Adrenal gland (tissue), 12 donors: ENCODE results near the gene ANKLE1. TPM values are rescaled to one million over a fixed set of nuclear protein-coding genes. Genes with fewer than 3 reads are reported as not detected.

ENCODE experiments used
- DNase-seq, 7 donors: peaks; one replicate each; pipeline ENCODE4 v3.0.0-alpha.2; 2019 to 2020
- H3K27ac ChIP-seq, 5 donors: fragments of 200-600 bp; sonication (generic) in 4 of 5; 1 replicate in 3 of 5; 2 replicates in 2 of 5; pipeline versions ENCODE4 v1.5.1 to v1.8.0; 2016 to 2020; ENCODE audit warnings: mild to moderate bottlenecking in 1 of 5
- H3K27me3 ChIP-seq: fragments of 200-600 bp; 2 replicates; pipeline ENCODE4 v1.8.0; 2021
- H3K36me3 ChIP-seq, 2 donors: fragments of 200-600 bp; replicated peaks in 1 of 2; 1 replicate in 1 of 2; 2 replicates in 1 of 2; pipeline versions ENCODE4 v1.5.1 to v1.8.0; 2018 to 2022
- H3K4me1 ChIP-seq, 2 donors: fragments of 200-600 bp; replicated peaks in 1 of 2; 1 replicate in 1 of 2; 2 replicates in 1 of 2; pipeline versions ENCODE4 v1.5.1 to v1.8.0; 2018 to 2021
- H3K4me3 ChIP-seq, 4 donors: fragments of 200-600 bp; sonication (generic) in 3 of 4; one replicate each; pipeline ENCODE4 v1.5.1; 2016 to 2018
- H3K9me3 ChIP-seq, 3 donors: fragments of 200-600 bp; sonication (generic) in 1 of 3; replicated peaks in 1 of 3; 1 replicate in 2 of 3; 2 replicates in 1 of 3; pipeline versions ENCODE4 v1.5.1 to v1.8.0; 2016 to 2021
- POLR2A ChIP-seq, 2 donors: fragments of 450-650 bp; IDR thresholded peaks; one replicate each; pipeline ENCODE4 v1.6.1; 2017; ENCODE audit warnings: antibody characterized with exemption in 2 of 2, mild to moderate bottlenecking in 2 of 2, moderate library complexity in 1 of 2
- WGBS, 4 donors: extraction: QIAGEN DNeasy Blood & Tissue Kit in 2 of 4; methylation state at CpG; one replicate each; pipeline versions ENCODE4 v1.1.5 to v1.1.7; 2013 to 2017; 5-methylcytosine and 5-hydroxymethylcytosine counted together
- intact Hi-C, 2 donors: fragments of 100-400 bp; cut with DNase I; formaldehyde crosslinking; loops; one replicate each; pipeline versions ENCODE4 v1.14.1 to v1.15.0; 2022 to 2023
- polyA plus RNA-seq, 3 donors: library from polyadenylated mRNA; stranded (reverse); fragments of 200-250 nt in 2 of 3; fragments of 350-450 nt in 1 of 3; fragmentation: Illumina TruSeq in 1 of 3; extraction: RNeasy Lipid Tissue Mini Kit (QIAGEN cat#74804) in 1 of 3; gene quantifications; one replicate each; pipeline ENCODE4 v1.2.3, GENCODE V29; 2013 to 2014
- total RNA-seq, 9 donors: library from RNA; depleted of rRNA in 4 of 9; stranded (reverse); fragments of >200 nt in 4 of 9; fragments of 120-200 nt in 1 of 9; fragmentation: NEBNext Ultra II Directional in 1 of 9; extraction: Animal tissue kit (Norgen Biotek cat#: 25700) in 1 of 9; gene quantifications; one replicate each; pipeline versions ENCODE4 v1.1.0 to v1.2.4, GENCODE V29; 2013 to 2023
- TF ChIP-seq, protein P1 (sequence below), 6 experiments: fragments of 450-650 bp in 4 of 6; fragments of 200-600 bp in 2 of 6; sonication (generic) in 1 of 6; IDR thresholded peaks; 1 replicate in 5 of 6; 2 replicates in 1 of 6; pipeline versions ENCODE4 v1.5.1 to v1.8.0; 2016 to 2021; ENCODE audit warnings: antibody characterized with exemption in 6 of 6, mild to moderate bottlenecking in 2 of 6, moderate library complexity in 1 of 6
- donor health status: healthy with polysubstance abuse.
- donor health status: Bipolar disorder and iron deficiency.
- donor health status: DM: yes; HTN: yes; CAD: no.
- donor health status: DM: no; HTN: no; CAD: no.
- donor health status: DM: no; HTN: no; CAD: no.
- donor health status: DM: yes; HTN: yes; CAD: no.

ANKLE1 gene
- total and polyA plus RNA-seq, 12 donors = 0.11 to 1.8 (median 0.38) TPM

DNA sequence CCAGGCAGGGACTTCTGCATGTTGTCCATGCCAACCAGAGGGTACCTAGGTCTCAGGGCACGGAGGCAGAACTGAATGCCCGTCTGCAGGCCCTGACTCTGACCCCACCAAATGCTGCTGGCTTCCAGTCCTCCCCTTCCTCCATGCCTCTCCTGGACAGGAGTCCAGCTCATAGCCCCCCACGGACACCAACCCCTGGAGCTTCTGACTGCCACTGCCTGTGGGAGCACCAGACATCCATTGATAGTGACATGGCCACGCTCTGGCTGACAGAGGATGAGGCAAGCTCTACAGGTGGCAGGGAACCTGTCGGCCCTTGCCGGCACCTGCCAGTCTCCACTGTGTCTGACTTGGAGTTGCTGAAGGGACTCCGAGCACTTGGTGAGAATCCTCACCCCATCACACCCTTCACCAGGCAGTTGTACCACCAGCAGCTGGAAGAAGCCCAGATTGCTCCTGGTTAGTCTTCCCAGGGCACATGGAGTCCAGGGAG is 1.8 kb downstream of the ANKLE1 start:
- Histone ChIP-seq H3K36me3 (peaks cover 0 to 5% of the 10 kb centered on the region in 2 donors), H3K27ac (no peak overlapping the region), H3K27me3 (peaks cover 6% of the 10 kb centered on the region), H3K4me1 (peaks cover 10 to 17% of the 10 kb centered on the region in 2 donors), H3K4me3 (no peak overlapping the region), H3K9me3 (no peaks in the 10 kb centered on the region)
- no peak for DNase-seq
- WGBS, 4 donors = 85 to 97% (median 88%) methylated on average over 2 to 7 of the region's 7 CpGs
- intact Hi-C loops = loop anchor here (2.0 to 10.0 kb wide), 4 partner anchors 79 to 509 kb away; no protein-coding TSS in a partner anchor
- TF ChIP-seq POLR2A (IDR thresholded peaks at IDR 0.05) = no peak
- TF ChIP-seq, protein P1, sequence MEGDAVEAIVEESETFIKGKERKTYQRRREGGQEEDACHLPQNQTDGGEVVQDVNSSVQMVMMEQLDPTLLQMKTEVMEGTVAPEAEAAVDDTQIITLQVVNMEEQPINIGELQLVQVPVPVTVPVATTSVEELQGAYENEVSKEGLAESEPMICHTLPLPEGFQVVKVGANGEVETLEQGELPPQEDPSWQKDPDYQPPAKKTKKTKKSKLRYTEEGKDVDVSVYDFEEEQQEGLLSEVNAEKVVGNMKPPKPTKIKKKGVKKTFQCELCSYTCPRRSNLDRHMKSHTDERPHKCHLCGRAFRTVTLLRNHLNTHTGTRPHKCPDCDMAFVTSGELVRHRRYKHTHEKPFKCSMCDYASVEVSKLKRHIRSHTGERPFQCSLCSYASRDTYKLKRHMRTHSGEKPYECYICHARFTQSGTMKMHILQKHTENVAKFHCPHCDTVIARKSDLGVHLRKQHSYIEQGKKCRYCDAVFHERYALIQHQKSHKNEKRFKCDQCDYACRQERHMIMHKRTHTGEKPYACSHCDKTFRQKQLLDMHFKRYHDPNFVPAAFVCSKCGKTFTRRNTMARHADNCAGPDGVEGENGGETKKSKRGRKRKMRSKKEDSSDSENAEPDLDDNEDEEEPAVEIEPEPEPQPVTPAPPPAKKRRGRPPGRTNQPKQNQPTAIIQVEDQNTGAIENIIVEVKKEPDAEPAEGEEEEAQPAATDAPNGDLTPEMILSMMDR (IDR thresholded peaks at IDR 0.05) = no peak

DNA sequence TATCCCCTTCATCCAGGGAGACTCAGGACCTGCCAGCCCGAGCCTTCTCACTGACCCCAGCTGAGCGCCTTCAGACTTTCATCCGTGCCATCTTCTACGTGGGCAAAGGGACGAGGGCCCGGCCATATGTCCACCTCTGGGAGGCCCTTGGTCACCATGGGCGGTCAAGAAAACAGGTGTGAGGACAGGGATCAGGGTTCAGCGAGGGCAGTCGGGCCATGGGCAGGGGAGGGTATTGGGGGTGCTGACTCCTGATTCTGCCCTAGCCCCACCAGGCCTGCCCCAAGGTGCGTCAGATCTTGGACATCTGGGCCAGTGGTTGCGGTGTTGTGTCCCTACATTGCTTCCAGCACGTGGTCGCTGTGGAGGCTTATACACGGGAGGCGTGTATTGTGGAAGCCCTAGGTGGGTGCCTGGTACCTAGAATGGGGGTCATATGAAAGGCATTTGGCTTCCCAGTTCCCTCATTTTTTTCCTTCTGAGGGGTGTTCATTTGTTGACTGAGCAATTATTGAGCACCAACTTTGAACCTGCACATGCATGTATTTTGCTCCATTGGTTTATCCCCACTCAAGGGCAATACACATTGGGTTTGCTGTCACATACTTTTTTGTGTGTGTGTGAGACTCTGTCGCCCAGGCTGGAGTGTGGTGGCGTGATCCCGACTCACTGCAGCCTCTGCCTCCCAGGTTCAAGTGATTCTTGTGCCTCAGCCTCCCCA is 3.9 kb downstream of the ANKLE1 start:
- DNase-seq = no peak
- Histone ChIP-seq H3K9me3 (no peaks in the 10 kb centered on the region), H3K36me3 (no peaks in the 10 kb centered on the region), H3K4me3 (no peak overlapping the region), H3K4me1 (peaks cover 10 to 22% of the 10 kb centered on the region in 2 donors), H3K27ac (no peak overlapping the region), H3K27me3 (peaks cover 6% of the 10 kb centered on the region)
- 88 to 91% (median 89%) methylated on average over 14 to 18 of the region's 18 CpGs for WGBS, 4 donors
- TF ChIP-seq, protein P1 (IDR thresholded peaks at IDR 0.05) = no peak
- TF ChIP-seq POLR2A (IDR thresholded peaks at IDR 0.05) = no peak
- intact Hi-C loops = loop anchor here (10.0 kb wide), 2 partner anchors 81 to 511 kb away; no protein-coding TSS in a partner anchor

DNA sequence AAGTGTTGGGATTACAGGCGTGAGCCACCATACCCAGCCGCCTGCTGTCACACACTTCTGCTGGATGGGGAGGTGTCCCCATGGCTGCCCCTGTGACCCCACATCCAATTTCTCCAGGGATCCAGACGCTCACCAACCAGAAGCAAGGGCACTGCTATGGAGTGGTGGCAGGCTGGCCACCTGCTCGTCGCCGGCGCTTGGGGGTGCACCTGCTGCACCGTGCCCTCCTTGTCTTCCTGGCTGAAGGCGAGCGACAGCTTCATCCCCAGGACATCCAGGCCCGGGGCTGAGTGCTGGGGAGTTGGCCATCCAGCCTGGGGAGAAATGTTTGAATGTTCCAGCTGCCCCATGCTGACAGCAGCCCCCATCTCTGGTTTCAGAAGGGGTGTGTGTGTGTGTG is 4.6 kb downstream of the ANKLE1 start:
- H3K36me3 ChIP-seq = no peaks in the 10 kb centered on the region
- H3K4me1 ChIP-seq = peaks cover 10 to 21% of the 10 kb centered on the region in 2 donors
- no peak overlapping the region for H3K4me3 ChIP-seq
- intact Hi-C loops = loop anchor here (10.0 kb wide), 2 partner anchors 81 to 511 kb away; no protein-coding TSS in a partner anchor
- DNase-seq = no peak
- WGBS, 4 donors = 87 to 91% (median 90%) methylated on average over 3 to 11 of the region's 11 CpGs
- TF ChIP-seq POLR2A (IDR thresholded peaks at IDR 0.05) = no peak
- TF ChIP-seq, protein P1 (IDR thresholded peaks at IDR 0.05) = no peak
- peaks cover 4% of the 10 kb centered on the region for H3K27me3 ChIP-seq
- no peaks in the 10 kb centered on the region for H3K9me3 ChIP-seq
- H3K27ac ChIP-seq = no peak overlapping the region

DNA sequence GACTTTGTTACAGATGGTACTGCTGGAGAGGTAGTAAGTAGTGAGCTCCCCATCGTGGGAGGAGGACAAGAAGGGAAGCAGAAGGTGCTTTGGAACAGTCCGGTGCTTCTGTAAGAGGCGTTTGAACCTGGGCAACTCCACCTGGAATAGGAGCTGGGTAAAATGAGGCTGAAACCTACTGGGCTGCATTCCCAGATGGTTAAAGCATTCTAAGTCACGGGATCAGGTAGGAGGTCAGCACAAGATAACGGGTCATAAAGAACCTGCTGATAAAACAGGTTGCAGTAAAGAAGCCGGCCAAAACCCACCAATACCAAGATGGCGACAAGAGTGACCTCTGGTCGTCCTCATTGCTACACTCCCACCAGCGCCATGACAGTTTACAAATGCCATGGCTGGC is 5.1 kb downstream of the ANKLE1 start:
- Histone ChIP-seq H3K4me1 (peaks cover 9 to 16% of the 10 kb centered on the region in 2 donors), H3K9me3 (no peaks in the 10 kb centered on the region), H3K4me3 (no peak overlapping the region), H3K36me3 (no peaks in the 10 kb centered on the region), H3K27me3 (no peaks in the 10 kb centered on the region), H3K27ac (no peak overlapping the region)
- intact Hi-C loops = loop anchor here (10.0 kb wide), 2 partner anchors 82 to 512 kb away; no protein-coding TSS in a partner anchor
- DNase-seq = no peak
- TF ChIP-seq POLR2A (IDR thresholded peaks at IDR 0.05) = no peak
- TF ChIP-seq, protein P1 (IDR thresholded peaks at IDR 0.05) = no peak
- 79 to 90% (median 82%) methylated on average over 9 of the region's 9 CpGs for WGBS, 4 donors
